Loucy (cell line): ENCODE results near the gene C9orf85.
A peak's percentile ranks its signal among the peaks of the same experiment; 100 is the strongest.

Experiments
- EZH2phosphoT487 ChIP-seq: fragments of 200-600 bp; IDR thresholded peaks from 2 replicates; pipeline ENCODE4 v1.6.1; 2018; ENCODE audit warnings: antibody characterized with exemption, mild to moderate bottlenecking, moderate library complexity, borderline replicate concordance
- TF ChIP-seq, protein P1 (sequence below): fragments of 200-600 bp; sonication (generic); conservative IDR thresholded peaks from 2 replicates; pipeline ENCODE4 v1.5.1; 2014; ENCODE audit warnings: mild to moderate bottlenecking, antibody characterized with exemption, low read length

DNA sequence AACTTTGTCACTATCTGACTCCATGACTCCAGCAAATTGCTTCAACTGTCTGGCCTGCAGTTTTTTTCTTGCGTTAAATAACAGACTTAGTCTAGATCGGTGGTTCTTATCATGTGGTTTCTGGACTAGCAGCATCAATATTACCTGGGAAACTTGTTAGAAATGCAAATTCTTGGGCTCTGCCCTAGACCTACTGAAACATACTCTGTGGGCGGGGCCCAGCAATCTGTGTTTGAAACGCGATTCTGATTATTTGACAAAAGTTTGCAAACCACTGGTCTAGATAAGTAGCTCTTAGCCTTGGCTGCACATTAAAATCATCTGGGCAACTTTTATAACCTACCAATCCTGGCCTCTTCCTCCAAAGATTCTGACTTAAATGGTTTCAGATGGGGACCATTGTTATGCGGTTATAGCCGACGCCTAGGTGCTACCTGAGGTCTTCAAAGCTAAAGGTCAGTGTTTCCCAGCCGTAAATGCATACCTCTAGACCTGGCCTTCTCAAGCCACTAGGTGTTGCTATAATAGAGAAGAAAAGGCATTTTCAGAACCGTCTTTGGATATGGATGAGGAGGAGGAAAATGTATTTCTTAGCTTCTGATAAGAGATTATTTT is 74.0 kb downstream of the C9orf85 start:
- TF ChIP-seq, protein P1, sequence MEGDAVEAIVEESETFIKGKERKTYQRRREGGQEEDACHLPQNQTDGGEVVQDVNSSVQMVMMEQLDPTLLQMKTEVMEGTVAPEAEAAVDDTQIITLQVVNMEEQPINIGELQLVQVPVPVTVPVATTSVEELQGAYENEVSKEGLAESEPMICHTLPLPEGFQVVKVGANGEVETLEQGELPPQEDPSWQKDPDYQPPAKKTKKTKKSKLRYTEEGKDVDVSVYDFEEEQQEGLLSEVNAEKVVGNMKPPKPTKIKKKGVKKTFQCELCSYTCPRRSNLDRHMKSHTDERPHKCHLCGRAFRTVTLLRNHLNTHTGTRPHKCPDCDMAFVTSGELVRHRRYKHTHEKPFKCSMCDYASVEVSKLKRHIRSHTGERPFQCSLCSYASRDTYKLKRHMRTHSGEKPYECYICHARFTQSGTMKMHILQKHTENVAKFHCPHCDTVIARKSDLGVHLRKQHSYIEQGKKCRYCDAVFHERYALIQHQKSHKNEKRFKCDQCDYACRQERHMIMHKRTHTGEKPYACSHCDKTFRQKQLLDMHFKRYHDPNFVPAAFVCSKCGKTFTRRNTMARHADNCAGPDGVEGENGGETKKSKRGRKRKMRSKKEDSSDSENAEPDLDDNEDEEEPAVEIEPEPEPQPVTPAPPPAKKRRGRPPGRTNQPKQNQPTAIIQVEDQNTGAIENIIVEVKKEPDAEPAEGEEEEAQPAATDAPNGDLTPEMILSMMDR = peak; percentile 37
- TF ChIP-seq EZH2phosphoT487 = no peak
